ENCODE measurements around the gene TEX19. TPM values are rescaled to one million over a fixed set of nuclear protein-coding genes. Genes with fewer than 3 reads are reported as not detected.

The TEX19 gene
- total and polyA plus RNA-seq, 2 of the 8 experiments (the other 6 are each of a cell fraction or from before 2014, with no cell fraction given): 0.54 to 0.80 TPM

DNA sequence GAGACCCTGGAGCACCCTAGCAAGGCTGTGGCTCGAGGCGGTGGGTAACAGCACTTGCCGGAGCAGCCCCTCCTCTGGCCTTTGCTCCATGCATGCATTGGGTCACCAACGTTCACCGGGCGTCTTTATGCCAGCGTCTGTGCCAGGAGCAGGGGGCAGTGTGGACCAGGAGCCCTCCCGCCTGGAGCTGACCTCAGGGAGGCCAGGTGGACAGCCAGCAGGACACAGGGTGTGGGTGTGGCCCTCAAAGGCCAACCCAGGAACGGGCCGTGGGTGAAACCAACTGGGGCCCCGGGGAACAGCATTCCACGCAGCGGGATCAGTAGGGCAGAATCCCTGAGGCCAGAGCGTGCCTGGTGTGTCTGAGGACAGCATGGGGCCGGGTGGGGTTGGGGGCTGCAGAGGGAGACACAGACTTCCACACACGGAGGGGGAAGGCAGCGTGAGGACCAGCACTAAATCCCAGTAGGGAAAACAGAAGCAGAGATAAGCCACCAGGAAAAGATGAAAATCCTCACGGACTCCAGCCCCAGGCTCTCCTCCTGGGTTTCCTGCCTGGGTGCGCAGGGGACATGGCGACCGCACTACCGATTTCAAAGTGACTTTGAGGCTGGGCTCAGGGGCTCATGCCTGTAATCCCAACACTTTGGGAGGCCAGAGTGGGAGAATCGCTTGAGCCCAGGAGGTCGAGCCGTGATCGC is 38.8 kb upstream of the TEX19 start:
- Histone ChIP-seq H2AK5ac (ENCODE audit: low read depth, low read length) (no peak overlapping the region), H3K9me3 (ENCODE audit: insufficient read depth in 2 of 2, low read depth in 1 of 2, low read length in 1 of 2) (peaks cover 0 to 14% of the 10 kb centered on the region in 2 experiments; a peak in 1 of 4 replicates), H4K91ac (replicated peaks; ENCODE audit: insufficient read length, low read length) (no peak overlapping the region), H3K23me2 (ENCODE audit: low read depth, low read length) (peaks cover 5% of the 10 kb centered on the region; the same call in 1 of the 2 replicates), H3K14ac (ENCODE audit: insufficient read length) (no peak overlapping the region), H3K9ac (replicated peaks in 1 of 4; ENCODE audit: extremely low read depth in 1 of 4, low read depth in 3 of 4, low read length in 3 of 4) (no peak overlapping the region), H4K8ac (ENCODE audit: extremely low read depth, insufficient read depth, low read length) (no peak overlapping the region; the same call in 1 of the 2 replicates), H2BK120ac (replicated peaks; ENCODE audit: low read depth, low read length) (no peak overlapping the region), H3K4me1 (replicated peaks in 1 of 4; ENCODE audit: control insufficient read depth in 3 of 4, insufficient read depth in 4 of 4, low read length in 3 of 4) (peaks cover 0 to 5% (median 4%) of the 10 kb centered on the region in 4 experiments; a peak in 6 of 7 replicates), H3K23ac (ENCODE audit: insufficient read length) (no peak overlapping the region), H3K56ac (replicated peaks; ENCODE audit: insufficient read length, low read depth, low read length) (no peak overlapping the region), H4K5ac (ENCODE audit: insufficient read length, low read depth, low read length) (no peak overlapping the region), H3K4me2 (ENCODE audit: insufficient read depth in 1 of 2, low read depth in 2 of 2, low read length in 2 of 2) (no peak overlapping the region), H3K4ac (replicated peaks; ENCODE audit: insufficient read length, low read depth, low read length) (no peak overlapping the region), H3K27ac (ENCODE audit: low read depth, low read length) (no peak overlapping the region), H4K20me1 (replicated peaks in 1 of 2; ENCODE audit: control insufficient read depth in 1 of 2, insufficient read depth in 2 of 2, low read length in 2 of 2) (peaks cover 0 to 12% of the 10 kb centered on the region in 2 experiments), H3K79me2 (ENCODE audit: control insufficient read depth in 1 of 2, insufficient read depth in 2 of 2, low read length in 2 of 2) (no peaks in the 10 kb centered on the region), H3K27me3 (replicated peaks in 1 of 4; ENCODE audit: control insufficient read depth in 3 of 4, extremely low read depth in 1 of 4, insufficient read depth in 3 of 4, low read length in 3 of 4) (no peaks in the 10 kb centered on the region; a peak in 2 of 7 replicates), H3K36me3 (ENCODE audit: control insufficient read depth in 2 of 4, insufficient read depth in 4 of 4, low read length in 3 of 4) (no peaks in the 10 kb centered on the region), H3K79me1 (ENCODE audit: low read depth, low read length) (no peaks in the 10 kb centered on the region), H2BK15ac (ENCODE audit: low read length) (no peak overlapping the region), H2BK20ac (ENCODE audit: low read length) (no peak overlapping the region), H2BK12ac (ENCODE audit: low read depth, low read length) (no peak overlapping the region), H3K4me3 (ENCODE audit: extremely low read depth in 1 of 4, insufficient read depth in 2 of 4, low read depth in 3 of 4, low read length in 4 of 4) (no peak overlapping the region), H2BK5ac (ENCODE audit: low read depth, low read length) (no peak overlapping the region), H3K18ac (ENCODE audit: extremely low read depth, low read length) (no peak overlapping the region), H2AFZ (ENCODE audit: low read length) (no peak overlapping the region)
- DNase-seq (ENCODE audit: low read depth in 1 of 2, low spot score in 2 of 2) (no peak), FAIRE-seq (no peak)
- no peak for TF ChIP-seq JUN (IDR thresholded peaks at IDR 0.05; ENCODE audit: low read depth, low read length)
- no peak for TF ChIP-seq SIN3A (conservative IDR thresholded peaks at IDR 0.05 in 1 of 2, IDR thresholded peaks at IDR 0.05 in 1 of 2; ENCODE audit: low read depth in 1 of 2, low read length in 2 of 2)
- no peak for TF ChIP-seq KDM1A (IDR thresholded peaks at IDR 0.05; ENCODE audit: borderline replicate concordance, low read length)
- TF ChIP-seq MAFK (IDR thresholded peaks at IDR 0.05; ENCODE audit: low read depth, low read length): no peak
- TF ChIP-seq POLR2AphosphoS5 (IDR thresholded peaks at IDR 0.05; ENCODE audit: low read depth, low read length): no peak
- TF ChIP-seq RXRA (IDR thresholded peaks at IDR 0.05; ENCODE audit: insufficient read depth, low read depth, low read length): no peak
- no peak for TF ChIP-seq POU5F1 (IDR thresholded peaks at IDR 0.05; ENCODE audit: low read depth, low read length)
- TF ChIP-seq, protein P1, sequence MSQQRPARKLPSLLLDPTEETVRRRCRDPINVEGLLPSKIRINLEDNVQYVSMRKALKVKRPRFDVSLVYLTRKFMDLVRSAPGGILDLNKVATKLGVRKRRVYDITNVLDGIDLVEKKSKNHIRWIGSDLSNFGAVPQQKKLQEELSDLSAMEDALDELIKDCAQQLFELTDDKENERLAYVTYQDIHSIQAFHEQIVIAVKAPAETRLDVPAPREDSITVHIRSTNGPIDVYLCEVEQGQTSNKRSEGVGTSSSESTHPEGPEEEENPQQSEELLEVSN (IDR thresholded peaks at IDR 0.05): no peak
- no peak for TF ChIP-seq CHD1 (IDR thresholded peaks at IDR 0.05; ENCODE audit: low read depth, low read length)
- POLR2A ChIA-PET (ENCODE audit: partially characterized antibody): interaction anchor here (1.0 kb wide), 1 partner anchor 13 kb away, joined by 3 read pairs; no protein-coding TSS in a partner anchor
- CTCF ChIA-PET (ENCODE audit: partially characterized antibody): interaction anchor here (0.6 to 4.7 kb wide), 9 partner anchors 10 to 75 kb away, joined by 3 to 32 read pairs (median 7); partner anchors contain the start of gene SECTM1
- 89% methylated on average over 21 of the region's 26 CpGs; no CpG with 5 or more reads in 1 of the 2 experiments for WGBS, 2 experiments (ENCODE audit: extremely low coverage in 1 of 2, insufficient coverage in 1 of 2, insufficient read length in 1 of 2, insufficient replicate concordance in 2 of 2, low coverage in 1 of 2, low lambda C conversion rate in 2 of 2, missing lambda C conversion rate in 1 of 2)
